OCI-LY7 (cell line): Measurements from ENCODE around the gene BAHD1. TPM values are rescaled to one million over a fixed set of nuclear protein-coding genes. Genes with fewer than 3 reads are reported as not detected.

Experiments
- BruUV-seq: library from RNA; stranded (reverse); fragments of 400-500 nt; replicated peaks from 2 replicates; lab custom pipeline; 2021; lab: Mats Ljungman, UMichigan
- CTCF ChIA-PET: fragments of 300-600 bp; sonication (Branson Sonifier 250); formaldehyde crosslinking; loops from one replicate; lab custom pipeline; 2022; ENCODE audit warnings: antibody characterized with exemption; ENCODE audit not compliant: unreplicated experiment; lab: Charles Lee
- POLR2A ChIA-PET: fragments of 300-600 bp; sonication (Branson Sonifier 250); formaldehyde crosslinking; loops from one replicate; lab custom pipeline; 2022; ENCODE audit warnings: antibody characterized with exemption; lab: Charles Lee
- DNase-seq: peaks from one replicate; pipeline ENCODE4 v3.0.0-alpha.2; 2015; ENCODE audit warnings: low spot score
- H2AFZ ChIP-seq: fragments of 200-600 bp; sonication (generic), shearing (Covaris generic); 2 replicates; pipeline ENCODE4 v1.6.1; 2014; ENCODE audit warnings: mild to moderate bottlenecking, antibody characterized with exemption, low read length, moderate library complexity
- H3K27ac ChIP-seq: fragments of 200-600 bp; sonication (generic); 2 replicates; pipeline ENCODE4 v1.5.1; 2014; ENCODE audit warnings: mixed run types, low read depth, mild to moderate bottlenecking, moderate library complexity, low read length, inconsistent platforms; ENCODE audit not compliant: poor library complexity, severe bottlenecking
- H3K36me3 ChIP-seq: fragments of 200-600 bp; sonication (generic); 2 replicates; pipeline ENCODE4 v1.6.1; 2014; ENCODE audit warnings: mild to moderate bottlenecking, antibody characterized with exemption, low read length, moderate library complexity, mixed read lengths; ENCODE audit not compliant: insufficient read depth
- H3K4me1 ChIP-seq: fragments of 200-600 bp; sonication (generic); 2 replicates; pipeline ENCODE4 v1.5.1; 2014; ENCODE audit warnings: mild to moderate bottlenecking, low read length; ENCODE audit not compliant: insufficient read depth, poor library complexity, severe bottlenecking
- H3K4me2 ChIP-seq: fragments of 200-600 bp; sonication (generic); 2 replicates; pipeline ENCODE4 v1.6.1; 2014; ENCODE audit warnings: mild to moderate bottlenecking, low read length
- H3K4me3 ChIP-seq: fragments of 200-600 bp; sonication (generic); 2 replicates; pipeline ENCODE4 v1.5.1; 2014; ENCODE audit warnings: mild to moderate bottlenecking, low read depth, low read length; ENCODE audit not compliant: poor library complexity, severe bottlenecking
- H3K79me2 ChIP-seq: fragments of 200-600 bp; sonication (generic); 2 replicates; pipeline ENCODE4 v1.6.1; 2016; ENCODE audit warnings: low read depth, mild to moderate bottlenecking, low read length, moderate library complexity, mixed read lengths; ENCODE audit not compliant: insufficient read depth
- H3K9me2 ChIP-seq: fragments of 200-600 bp; sonication (generic); 2 replicates; pipeline ENCODE4 v1.6.1; 2016; ENCODE audit warnings: mild to moderate bottlenecking, low read length, mixed read lengths; ENCODE audit not compliant: insufficient read depth
- H3K9me3 ChIP-seq: fragments of 200-600 bp; sonication (generic); 2 replicates; pipeline ENCODE4 v1.6.1; 2014; ENCODE audit warnings: mild to moderate bottlenecking, mixed run types, low read length, mixed read lengths
- H4K20me1 ChIP-seq: fragments of 200-600 bp; sonication (generic); 2 replicates; pipeline ENCODE4 v1.6.1; 2014; ENCODE audit warnings: mild to moderate bottlenecking, antibody characterized with exemption, low read length, moderate library complexity, mixed read lengths; ENCODE audit not compliant: insufficient read depth
- EZH2phosphoT487 ChIP-seq: fragments of 200-600 bp; sonication (generic); IDR thresholded peaks from 2 replicates; pipeline ENCODE4 v1.6.1; 2018; ENCODE audit warnings: low read depth, borderline replicate concordance, mild to moderate bottlenecking, mixed run types, antibody characterized with exemption, low read length, moderate library complexity, mixed read lengths
- intact Hi-C: fragments of 100-400 bp; cut with micrococcal nuclease; formaldehyde crosslinking; loops from one replicate; pipeline ENCODE4 v1.10.0; 2022; ENCODE audit not compliant: unreplicated experiment
- total RNA-seq, 2 experiments: library from RNA; depleted of rRNA in 1 of 2; stranded (reverse); fragments of >200 nt in 1 of 2; shearing (Covaris generic) in 1 of 2; gene quantifications; 2 replicates each; pipeline ENCODE4 v1.2.3, GENCODE V29; 2014 to 2022
- TF ChIP-seq, protein P1 (sequence below): fragments of 200-600 bp; sonication (generic); conservative IDR thresholded peaks from 2 replicates; pipeline ENCODE4 v1.5.1; 2014; ENCODE audit warnings: mild to moderate bottlenecking, antibody characterized with exemption, low read length, moderate library complexity, mixed read lengths

Gene BAHD1
- total RNA-seq, 2 experiments from 2014 or later = 15.0 to 22.3 TPM

GRCh38 chr15:40405501-40406381 lies 35.0 kb upstream of the BAHD1 start, which contains the start of gene IVD:
IVD (plus strand) TSS chr15:40405795; CDS start chr15:40405828, 33 bp downstream.
- Histone ChIP-seq H3K36me3 (peaks cover 6% of the 10 kb centered on the region; the same call in 1 of the 2 replicates), H3K27ac (no peak within 1 kb of the TSS), H4K20me1 (no peaks in the 10 kb centered on the region), H3K4me2 (peak within 1 kb of the TSS; percentile 71), H3K9me2 (no peaks in the 10 kb centered on the region), H3K9me3 (no peaks in the 10 kb centered on the region), H3K4me3 (peak within 1 kb of the TSS; percentile 71), H2AFZ (peak within 1 kb of the TSS; percentile 93), H3K79me2 (no peaks in the 10 kb centered on the region), H3K4me1 (peaks cover 27% of the 10 kb centered on the region)
- ChIA-PET CTCF (interaction anchor here (0.6 kb wide), 1 partner anchor 12 kb away, joined by 3 read pairs; no protein-coding TSS in a partner anchor), POLR2A (interaction anchor here (0.8 to 1.2 kb wide), 8 partner anchors 8 to 64 kb away, joined by 3 read pairs; no protein-coding TSS in a partner anchor)
- BruUV-seq = no TSS peak
- peak; percentile 84 for DNase-seq
- TF ChIP-seq EZH2phosphoT487 = no peak
- TF ChIP-seq, protein P1, sequence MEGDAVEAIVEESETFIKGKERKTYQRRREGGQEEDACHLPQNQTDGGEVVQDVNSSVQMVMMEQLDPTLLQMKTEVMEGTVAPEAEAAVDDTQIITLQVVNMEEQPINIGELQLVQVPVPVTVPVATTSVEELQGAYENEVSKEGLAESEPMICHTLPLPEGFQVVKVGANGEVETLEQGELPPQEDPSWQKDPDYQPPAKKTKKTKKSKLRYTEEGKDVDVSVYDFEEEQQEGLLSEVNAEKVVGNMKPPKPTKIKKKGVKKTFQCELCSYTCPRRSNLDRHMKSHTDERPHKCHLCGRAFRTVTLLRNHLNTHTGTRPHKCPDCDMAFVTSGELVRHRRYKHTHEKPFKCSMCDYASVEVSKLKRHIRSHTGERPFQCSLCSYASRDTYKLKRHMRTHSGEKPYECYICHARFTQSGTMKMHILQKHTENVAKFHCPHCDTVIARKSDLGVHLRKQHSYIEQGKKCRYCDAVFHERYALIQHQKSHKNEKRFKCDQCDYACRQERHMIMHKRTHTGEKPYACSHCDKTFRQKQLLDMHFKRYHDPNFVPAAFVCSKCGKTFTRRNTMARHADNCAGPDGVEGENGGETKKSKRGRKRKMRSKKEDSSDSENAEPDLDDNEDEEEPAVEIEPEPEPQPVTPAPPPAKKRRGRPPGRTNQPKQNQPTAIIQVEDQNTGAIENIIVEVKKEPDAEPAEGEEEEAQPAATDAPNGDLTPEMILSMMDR = no peak
- intact Hi-C loops = no loop called here

- TF ChIP-seq, protein P1 = no peak
- no peak for TF ChIP-seq EZH2phosphoT487
- Histone ChIP-seq H4K20me1 (no peaks in the 10 kb centered on the region), H3K9me3 (no peaks in the 10 kb centered on the region), H3K4me3 (no peak overlapping the region), H3K9me2 (no peaks in the 10 kb centered on the region), H3K79me2 (no peaks in the 10 kb centered on the region), H3K27ac (no peak overlapping the region), H3K4me1 (peaks cover 27% of the 10 kb centered on the region), H3K36me3 (peaks cover 13% of the 10 kb centered on the region; the same call in 1 of the 2 replicates), H2AFZ (no peak overlapping the region), H3K4me2 (peak overlapping the region; percentile 39; the same call in 1 of the 2 replicates)
- DNase-seq = peak; percentile 44
- ChIA-PET POLR2A (interaction anchor here (0.7 to 1.3 kb wide), 3 partner anchors 8 to 25 kb away, joined by 3 to 5 read pairs (median 4); partner anchors contain the start of gene KNSTRN), CTCF (interaction anchor here (0.6 kb wide), 1 partner anchor 49 kb away, joined by 3 read pairs; the partner anchor contains the start of gene DISP2)
- BruUV-seq = no TSS peak
- intact Hi-C loops = no loop called here
Observed at GRCh38 chr15:40407330-40407990, 33.3 kb upstream of the BAHD1 start.
